Naive B cell (primary cell): ENCODE data around the gene RAD51AP2. TPM values are rescaled to one million over a fixed set of nuclear protein-coding genes. Genes with fewer than 3 reads are reported as not detected.

Experiments
- ATAC-seq, 2 donors: fragments of 150-1000 bp; cut with Tn5 transposase; 2 replicates each; pipeline ENCODE4 v1.10.0; 2021; ENCODE audit warnings: low read depth in 2 of 2, mild to moderate bottlenecking in 2 of 2, moderate library complexity in 2 of 2
- DNase-seq: peaks from one replicate; pipeline ENCODE4 v3.0.0; 2022
- H3K27ac Mint-ChIP-seq, 6 donors: one replicate each; pipeline ENCODE4 v1.8.0; 2020 to 2022; ENCODE audit warnings: mild to moderate bottlenecking in 6 of 6, mixed read lengths in 6 of 6, moderate library complexity in 5 of 6, inconsistent platforms in 2 of 6
- H3K27me3 Mint-ChIP-seq, 3 donors: one replicate each; pipeline ENCODE4 v1.8.0; 2021 to 2022; ENCODE audit warnings: mixed read lengths in 3 of 3, mild to moderate bottlenecking in 1 of 3
- H3K36me3 Mint-ChIP-seq, 2 donors: one replicate each; pipeline ENCODE4 v1.8.0; 2020 to 2022; ENCODE audit warnings: mixed read lengths in 2 of 2, inconsistent platforms in 1 of 2, mild to moderate bottlenecking in 1 of 2
- H3K4me1 Mint-ChIP-seq, 3 donors: one replicate each; pipeline ENCODE4 v1.8.0; 2020 to 2022; ENCODE audit warnings: mixed read lengths in 3 of 3, inconsistent platforms in 1 of 3, mild to moderate bottlenecking in 1 of 3, moderate library complexity in 1 of 3
- H3K4me3 Mint-ChIP-seq, 8 donors: one replicate each; pipeline ENCODE4 v1.8.0; 2020 to 2022; ENCODE audit warnings: mild to moderate bottlenecking in 8 of 8, mixed read lengths in 8 of 8, moderate library complexity in 8 of 8, inconsistent platforms in 2 of 8
- H3K9me3 Mint-ChIP-seq, 7 donors: one replicate each; pipeline ENCODE4 v1.8.0; 2020 to 2022; ENCODE audit warnings: mixed read lengths in 7 of 7, mild to moderate bottlenecking in 5 of 7, inconsistent platforms in 2 of 7, moderate library complexity in 1 of 7
- polyA plus RNA-seq, 6 donors: library from polyadenylated mRNA; unstranded; fragments of 300-500 nt; fragmentation: Illumina TruSeq; gene quantifications; one replicate each; pipeline ENCODE4 v1.2.3, GENCODE V29; 2021; ENCODE audit warnings: low read depth in 6 of 6

Gene RAD51AP2
- polyA plus RNA-seq, 6 donors from 2014 or later, result not detected

GRCh38 chr2:17476830-17477229 lies 41.4 kb downstream of the RAD51AP2 start:
- DNase-seq (no peak), ATAC-seq (no peak)
- no peaks in the 10 kb centered on the region for H3K36me3 Mint-ChIP-seq
- peaks cover 0 to 14% (median 9%) of the 10 kb centered on the region in 3 donors for H3K27me3 Mint-ChIP-seq
- H3K27ac Mint-ChIP-seq, result no peak overlapping the region
- no peaks in the 10 kb centered on the region for H3K9me3 Mint-ChIP-seq
- no peaks in the 10 kb centered on the region for H3K4me1 Mint-ChIP-seq
- H3K4me3 Mint-ChIP-seq, result no peak overlapping the region

GRCh38 chr2:17476064-17476463 lies 42.2 kb downstream of the RAD51AP2 start:
- H3K27ac Mint-ChIP-seq, result no peak overlapping the region

GRCh38 chr2:17475286-17475685 lies 43.0 kb downstream of the RAD51AP2 start:
- peaks cover 0 to 14% (median 9%) of the 10 kb centered on the region in 3 donors for H3K27me3 Mint-ChIP-seq
- H3K4me3 Mint-ChIP-seq, result no peak overlapping the region
- no peaks in the 10 kb centered on the region for H3K4me1 Mint-ChIP-seq
- no peak overlapping the region for H3K27ac Mint-ChIP-seq
- H3K36me3 Mint-ChIP-seq, result peaks cover 0 to 8% of the 10 kb centered on the region in 2 donors
- ATAC-seq (no peak), DNase-seq (no peak)
- H3K9me3 Mint-ChIP-seq, result peaks cover 3 to 8% (median 6%) of the 10 kb centered on the region in 7 donors

More at GRCh38 chr2:17476064-17476463, 42.2 kb downstream of the RAD51AP2 start:
- Mint-ChIP-seq H3K27me3 (peaks cover 0 to 14% (median 9%) of the 10 kb centered on the region in 3 donors), H3K36me3 (peaks cover 0 to under 1% of the 10 kb centered on the region in 2 donors), H3K9me3 (no peaks in the 10 kb centered on the region), H3K4me1 (no peaks in the 10 kb centered on the region), H3K4me3 (no peak overlapping the region)
- no peak for ATAC-seq
- no peak for DNase-seq

GRCh38 chr2:17471979-17472378 lies 46.3 kb downstream of the RAD51AP2 start:
- Mint-ChIP-seq H3K27me3 (peaks cover 0 to 6% (median 4%) of the 10 kb centered on the region in 3 donors), H3K9me3 (peaks cover 6 to 33% (median 18%) of the 10 kb centered on the region in 7 donors), H3K27ac (no peak overlapping the region), H3K4me3 (no peak overlapping the region), H3K4me1 (no peaks in the 10 kb centered on the region), H3K36me3 (peaks cover 0 to 12% of the 10 kb centered on the region in 2 donors)
- DNase-seq (no peak), ATAC-seq (no peak)

GRCh38 chr2:17470855-17471641 lies 47.2 kb downstream of the RAD51AP2 start:
- no peak for ATAC-seq
- no peak for DNase-seq
- peaks cover 0 to 12% of the 10 kb centered on the region in 2 donors for H3K36me3 Mint-ChIP-seq
- H3K4me3 Mint-ChIP-seq, result no peak overlapping the region
- no peak overlapping the region for H3K27ac Mint-ChIP-seq
- peaks cover 0 to 3% (median 0%) of the 10 kb centered on the region in 3 donors for H3K27me3 Mint-ChIP-seq
- H3K4me1 Mint-ChIP-seq, result no peaks in the 10 kb centered on the region
- peaks cover 6 to 33% (median 18%) of the 10 kb centered on the region in 7 donors for H3K9me3 Mint-ChIP-seq

GRCh38 chr2:17461087-17461475 lies 57.2 kb downstream of the RAD51AP2 start:
- Mint-ChIP-seq H3K36me3 (no peaks in the 10 kb centered on the region), H3K27me3 (peaks cover 0 to 4% (median 0%) of the 10 kb centered on the region in 3 donors), H3K4me1 (no peaks in the 10 kb centered on the region), H3K9me3 (peaks cover 0 to 6% (median 0%) of the 10 kb centered on the region in 7 donors), H3K27ac (no peak overlapping the region), H3K4me3 (no peak overlapping the region)
- DNase-seq (no peak), ATAC-seq (no peak)

Other genes with a start within 250 kb of the RAD51AP2 start
- gene VSNL1, start 22.3 kb upstream of the RAD51AP2 start, polyA plus RNA-seq, result not detected
- gene SMC6, start 235.4 kb upstream of the RAD51AP2 start, polyA plus RNA-seq, result 10 to 100 TPM; 34.4 to 64.8 (median 45.1) TPM
- 1 to 10 TPM; 1.3 to 6.2 (median 4.6) TPM for gene GEN1, start 235.7 kb upstream of the RAD51AP2 start, polyA plus RNA-seq